Astrocyte (in vitro differentiated cells and primary cell): ENCODE measurements around the gene ZNF23. TPM values are rescaled to one million over a fixed set of nuclear protein-coding genes. Genes with fewer than 3 reads are reported as not detected.

Experiments used
- DNase-seq: peaks from one replicate; pipeline ENCODE4 v3.0.0-alpha.2; 2010; ENCODE audit warnings: low read depth
- FAIRE-seq: peaks from 2 replicates; lab custom pipeline; 2011; peaks lifted over from hg19 to GRCh38; lab: Jason Lieb, UNC
- H2AFZ ChIP-seq: 2 replicates; pipeline ENCODE4 v1.6.0; 2012; ENCODE audit warnings: low read depth, low read length, inconsistent platforms
- H3K27ac ChIP-seq: 2 replicates; pipeline ENCODE4 v1.5.1; 2011; ENCODE audit warnings: low read depth, low read length, inconsistent platforms
- H3K27me3 ChIP-seq: 2 replicates; pipeline ENCODE4 v1.6.0; 2011; ENCODE audit warnings: low read length, inconsistent platforms; ENCODE audit not compliant: insufficient read depth
- H3K36me3 ChIP-seq: 2 replicates; pipeline ENCODE4 v1.5.1; 2011; ENCODE audit warnings: low read length, inconsistent platforms; ENCODE audit not compliant: insufficient read depth
- H3K4me1 ChIP-seq: 2 replicates; pipeline ENCODE4 v1.5.1; 2011; ENCODE audit warnings: low read length, inconsistent platforms; ENCODE audit not compliant: insufficient read depth
- H3K4me2 ChIP-seq: 2 replicates; pipeline ENCODE4 v1.6.0; 2012; ENCODE audit warnings: low read length, inconsistent platforms
- H3K4me3 ChIP-seq: 2 replicates; pipeline ENCODE4 v1.5.1; 2011; ENCODE audit warnings: low read depth, mild to moderate bottlenecking, low read length, inconsistent platforms; ENCODE audit not compliant: insufficient read depth
- H3K79me2 ChIP-seq: 2 replicates; pipeline ENCODE4 v1.6.0; 2012; ENCODE audit warnings: mild to moderate bottlenecking, low read length, inconsistent platforms; ENCODE audit not compliant: insufficient read depth
- H3K9ac ChIP-seq: 2 replicates; pipeline ENCODE4 v1.6.0; 2012; ENCODE audit warnings: mild to moderate bottlenecking, low read length, inconsistent platforms
- H3K9me3 ChIP-seq: 2 replicates; pipeline ENCODE4 v1.5.1; 2012; ENCODE audit warnings: low read depth, mild to moderate bottlenecking, low read length, inconsistent platforms; ENCODE audit not compliant: insufficient read depth
- H4K20me1 ChIP-seq: 2 replicates; pipeline ENCODE4 v1.6.0; 2012; ENCODE audit warnings: low read length, inconsistent platforms; ENCODE audit not compliant: insufficient read depth
- H3K27ac Mint-ChIP-seq: one replicate; pipeline ENCODE4 v1.8.0; 2021; ENCODE audit warnings: mild to moderate bottlenecking, mixed read lengths; ENCODE audit not compliant: unreplicated experiment
- H3K27me3 Mint-ChIP-seq: one replicate; pipeline ENCODE4 v1.8.0; 2021; ENCODE audit warnings: low read depth, mixed read lengths; ENCODE audit not compliant: unreplicated experiment
- H3K36me3 Mint-ChIP-seq: one replicate; pipeline ENCODE4 v1.8.0; 2021; ENCODE audit warnings: low read depth, mixed read lengths; ENCODE audit not compliant: unreplicated experiment
- H3K4me1 Mint-ChIP-seq: one replicate; pipeline ENCODE4 v1.8.0; 2021; ENCODE audit warnings: low read depth, mixed read lengths; ENCODE audit not compliant: unreplicated experiment
- H3K4me3 Mint-ChIP-seq: one replicate; pipeline ENCODE4 v1.8.0; 2021; ENCODE audit warnings: mild to moderate bottlenecking, moderate library complexity, mixed read lengths; ENCODE audit not compliant: unreplicated experiment
- H3K9me3 Mint-ChIP-seq: one replicate; pipeline ENCODE4 v1.8.0; 2021; ENCODE audit warnings: mild to moderate bottlenecking, mixed read lengths; ENCODE audit not compliant: unreplicated experiment
- CTCF ChIP-seq: IDR thresholded peaks from 2 replicates; pipeline ENCODE4 v1.5.1; 2011; ENCODE audit warnings: low read depth, mild to moderate bottlenecking, inconsistent platforms, low read length, moderate library complexity; ENCODE audit not compliant: insufficient read depth
- EZH2 ChIP-seq: IDR thresholded peaks from 2 replicates; pipeline ENCODE4 v1.6.1; 2012; ENCODE audit warnings: mild to moderate bottlenecking, low read length, inconsistent platforms; ENCODE audit not compliant: insufficient read depth
- total RNA-seq: library from RNA; stranded (reverse); gene quantifications from 2 replicates; pipeline ENCODE4 v1.2.1, GENCODE V29; 2021

The ZNF23 gene
- total RNA-seq, 1 donor from 2014 or later, result 12.4 TPM

GRCh38 chr16:71490361-71490760, 28.3 kb upstream of the ZNF23 start:
- H3K4me1 Mint-ChIP-seq, result no peaks in the 10 kb centered on the region
- no peaks in the 10 kb centered on the region for H3K79me2 ChIP-seq
- H3K4me1 ChIP-seq, result no peaks in the 10 kb centered on the region
- no peak for DNase-seq
- H3K36me3 ChIP-seq, result no peaks in the 10 kb centered on the region
- no peak overlapping the region for H3K27ac ChIP-seq
- no peak overlapping the region for H3K4me3 ChIP-seq
- no peak overlapping the region for H3K27ac Mint-ChIP-seq
- H3K27me3 ChIP-seq, result peaks cover 4% of the 10 kb centered on the region
- no peak overlapping the region for H3K4me3 Mint-ChIP-seq
- TF ChIP-seq CTCF (no peak), EZH2 (no peak)
- H4K20me1 ChIP-seq, result no peaks in the 10 kb centered on the region
- no peak for FAIRE-seq
- H3K9me3 ChIP-seq, result no peaks in the 10 kb centered on the region
- H2AFZ ChIP-seq, result no peak overlapping the region
- peaks cover 2% of the 10 kb centered on the region for H3K27me3 Mint-ChIP-seq
- no peaks in the 10 kb centered on the region for H3K36me3 Mint-ChIP-seq
- H3K9me3 Mint-ChIP-seq, result no peaks in the 10 kb centered on the region
- no peak overlapping the region for H3K4me2 ChIP-seq
- no peak overlapping the region for H3K9ac ChIP-seq

GRCh38 chr16:71489122-71489521, 27.1 kb upstream of the ZNF23 start, which contains the start of gene ZNF19:
TSS of gene ZNF19 (minus strand) at chr16:71489324. CDS start at chr16:71482114, 7,210 bp downstream.
- no peak within 1 kb of the TSS for H3K9ac ChIP-seq
- Mint-ChIP-seq H3K27ac (no peak within 1 kb of the TSS), H3K27me3 (peaks cover 2% of the 10 kb centered on the region), H3K9me3 (no peaks in the 10 kb centered on the region), H3K4me3 (no peak within 1 kb of the TSS), H3K36me3 (no peaks in the 10 kb centered on the region), H3K4me1 (no peaks in the 10 kb centered on the region)
- H3K79me2 ChIP-seq, result no peaks in the 10 kb centered on the region
- no peak for FAIRE-seq
- H3K27me3 ChIP-seq, result peaks cover 4% of the 10 kb centered on the region
- H4K20me1 ChIP-seq, result no peaks in the 10 kb centered on the region
- H2AFZ ChIP-seq, result no peak within 1 kb of the TSS
- no peak within 1 kb of the TSS for H3K27ac ChIP-seq
- no peak within 1 kb of the TSS for H3K4me3 ChIP-seq
- no peaks in the 10 kb centered on the region for H3K4me1 ChIP-seq
- DNase-seq, result no peak
- no peak for TF ChIP-seq EZH2
- no peak for TF ChIP-seq CTCF
- H3K9me3 ChIP-seq, result no peaks in the 10 kb centered on the region
- H3K4me2 ChIP-seq, result no peak within 1 kb of the TSS
- H3K36me3 ChIP-seq, result no peaks in the 10 kb centered on the region
